Measurements from ENCODE around the gene MEAK7. TPM values are rescaled to one million over a fixed set of nuclear protein-coding genes. Genes with fewer than 3 reads are reported as not detected.

Gene MEAK7
- total and polyA plus RNA-seq, 2 of the 4 experiments (the other 2 are of a cell fraction), result 27.4 to 39.0 TPM

GRCh38 chr16:84532855-84533486 lies 28.5 kb upstream of the MEAK7 start (continued):
- TF ChIP-seq SMC3 (IDR thresholded peaks at IDR 0.05; ENCODE audit: low read depth, low read length), result no peak

- peak overlapping the region; percentile 60 for H4K5ac ChIP-seq (ENCODE audit: low read depth, low read length)
- intact Hi-C loops (cut with micrococcal nuclease), result loop anchor here (1.0 to 5.0 kb wide), 2 partner anchors 65 to 86 kb away; partner anchors contain the start of gene COTL1
These were observed 27.8 kb upstream of the MEAK7 start for GRCh38 chr16:84532291-84532724.

More at GRCh38 chr16:84532291-84532724, 27.8 kb upstream of the MEAK7 start:
- Histone ChIP-seq H3K9me1 (ENCODE audit: insufficient read depth, low read length) (peaks cover 17% of the 10 kb centered on the region), H3K23ac (ENCODE audit: low read depth, low read length) (peak overlapping the region; percentile 99; the same call in 1 of the 2 replicates), H2AK9ac (replicated peaks; ENCODE audit: low read depth, low read length, poor library complexity) (peak overlapping the region; percentile 81), H2BK5ac (ENCODE audit: low read depth, low read length, poor library complexity, severe bottlenecking) (peak overlapping the region; percentile 82), H3K36me3 (ENCODE audit: control insufficient read depth, insufficient read depth, low read length) (no peaks in the 10 kb centered on the region), H3K4ac (ENCODE audit: low read depth, low read length) (peak overlapping the region; percentile 100), H3K9me3 (ENCODE audit: control insufficient read depth, insufficient read depth, low read length) (peaks cover 7% of the 10 kb centered on the region), H3K9ac (ENCODE audit: low read depth, low read length) (peak overlapping the region; percentile 19; the same call in 1 of the 2 replicates), H2BK15ac (ENCODE audit: low read depth, low read length) (peak overlapping the region; percentile 98), H3K27ac (ENCODE audit: insufficient read depth, low read length) (peak overlapping the region; percentile 85), H2AK5ac (ENCODE audit: low read depth, low read length) (peak overlapping the region; percentile 97), H3K18ac (ENCODE audit: low read depth, low read length) (peak overlapping the region; percentile 51), H4K8ac (ENCODE audit: low read depth in 2 of 2, low read length in 2 of 2) (peak overlapping the region; percentile 74 to 94), H3K56ac (ENCODE audit: extremely low read depth, insufficient read depth, low read length) (peak overlapping the region; percentile 85), H4K20me1 (ENCODE audit: insufficient read depth, low read length) (no peaks in the 10 kb centered on the region), H3K27me3 (ENCODE audit: control insufficient read depth, insufficient read depth, low read length) (no peaks in the 10 kb centered on the region), H3K4me3 (ENCODE audit: insufficient read depth, low read depth, low read length) (no peak overlapping the region), H3K4me2 (ENCODE audit: low read depth, low read length) (no peak overlapping the region), H3K14ac (replicated peaks; ENCODE audit: low read depth, low read length) (peak overlapping the region; percentile 83; the same call in 1 of the 2 replicates), H4K91ac (ENCODE audit: insufficient read depth, low read depth, low read length) (peak overlapping the region; percentile 96), H3K79me1 (ENCODE audit: low read depth in 1 of 2, low read length in 2 of 2) (no peaks in the 10 kb centered on the region; a peak in 1 of 4 replicates), H2AFZ (replicated peaks; ENCODE audit: low read length, poor library complexity) (peak overlapping the region; percentile 82), H2BK20ac (ENCODE audit: low read depth, low read length) (peak overlapping the region; percentile 100), H3K4me1 (ENCODE audit: control insufficient read depth, insufficient read depth, low read length) (peaks cover 12% of the 10 kb centered on the region), H2BK120ac (ENCODE audit: low read depth, low read length) (peak overlapping the region; percentile 100)
- CTCF ChIA-PET, result interaction anchor here (1.2 kb wide), 2 partner anchors 90 to 253 kb away, joined by 3 read pairs; no protein-coding TSS in a partner anchor
- peak; percentile 98 for ATAC-seq (ENCODE audit: low read depth)
- WGBS, 2 experiments (ENCODE audit: extremely low coverage in 2 of 2, insufficient read length in 1 of 2), result 0% methylated on average over 4 of the region's 10 CpGs; no CpG with 5 or more reads in 1 of the 2 experiments
- in situ Hi-C loops (cut with MboI; ENCODE audit: low sequenced_read_pairs), result no loop called here
- BruUV-seq (replicated peaks), result no TSS peak
- POLR2A ChIA-PET (ENCODE audit: unreplicated experiment), result interaction anchor here (0.6 kb wide), 1 partner anchor 483 kb away, joined by 7 read pairs; no protein-coding TSS in a partner anchor
- TF ChIP-seq FOS (IDR thresholded peaks at IDR 0.05; ENCODE audit: low read depth, low read length) (0 out of 2 replicates have a peak, but pooled peaks have one; percentile 14), USF2 (IDR thresholded peaks at IDR 0.05; ENCODE audit: low read depth, low read length) (no peak), BHLHE40 (IDR thresholded peaks at IDR 0.05; ENCODE audit: low read depth, low read length) (peak; percentile 5; the same call in 1 of the 2 replicates), CEBPB (IDR thresholded peaks at IDR 0.05; ENCODE audit: low read depth, low read length) (0 out of 2 replicates have a peak, but pooled peaks have one; percentile 3), SMC3 (IDR thresholded peaks at IDR 0.05; ENCODE audit: low read depth, low read length) (peak; percentile 9; the same call in 1 of the 2 replicates)
- DNase-seq, result peak; percentile 98
- dilution Hi-C loops (cut with HindIII; ENCODE audit: low sequenced_read_pairs, unreplicated experiment), result no loop called here
